Ramos (cell line): Measurements from ENCODE around the gene ZSCAN5A.
"Not testable (repeated sequence)": the region's sequence is repeated elsewhere in the genome, so short reads cannot be mapped to it uniquely, and the experiment has no call there.

Source experiments
- in situ Hi-C: fragments of 300-500 bp; cut with MboI; formaldehyde crosslinking; loops from one replicate; pipeline ENCODE4 v1.14.3; 2022; ENCODE audit warnings: low sequenced_read_pairs; ENCODE audit not compliant: unreplicated experiment

Gene ZSCAN5A

GRCh38 chr19:56284746-56285145 lies 29.9 kb downstream of the ZSCAN5A start:
- in situ Hi-C loops = no loop called here

DNA sequence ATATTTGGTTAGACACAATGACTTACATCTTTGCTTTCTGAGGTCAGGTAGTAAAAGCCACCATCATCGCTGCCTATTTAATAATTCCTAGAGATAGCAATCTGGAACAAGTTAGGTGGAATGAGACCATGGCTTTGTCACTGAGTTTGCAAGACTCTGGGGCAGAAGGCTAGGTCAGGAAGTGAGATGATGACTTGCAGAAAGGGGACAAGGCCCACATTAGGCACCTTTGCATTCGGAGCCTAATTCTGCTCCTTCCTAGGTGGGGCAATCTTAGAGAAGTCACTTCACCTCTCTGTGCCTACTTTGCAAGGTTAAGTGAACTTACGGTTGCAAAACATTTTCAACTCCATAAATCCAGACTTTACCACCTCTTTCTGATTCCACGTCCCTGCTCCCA lies 31.8 kb downstream of the ZSCAN5A start:
- in situ Hi-C loops = no loop called here

DNA sequence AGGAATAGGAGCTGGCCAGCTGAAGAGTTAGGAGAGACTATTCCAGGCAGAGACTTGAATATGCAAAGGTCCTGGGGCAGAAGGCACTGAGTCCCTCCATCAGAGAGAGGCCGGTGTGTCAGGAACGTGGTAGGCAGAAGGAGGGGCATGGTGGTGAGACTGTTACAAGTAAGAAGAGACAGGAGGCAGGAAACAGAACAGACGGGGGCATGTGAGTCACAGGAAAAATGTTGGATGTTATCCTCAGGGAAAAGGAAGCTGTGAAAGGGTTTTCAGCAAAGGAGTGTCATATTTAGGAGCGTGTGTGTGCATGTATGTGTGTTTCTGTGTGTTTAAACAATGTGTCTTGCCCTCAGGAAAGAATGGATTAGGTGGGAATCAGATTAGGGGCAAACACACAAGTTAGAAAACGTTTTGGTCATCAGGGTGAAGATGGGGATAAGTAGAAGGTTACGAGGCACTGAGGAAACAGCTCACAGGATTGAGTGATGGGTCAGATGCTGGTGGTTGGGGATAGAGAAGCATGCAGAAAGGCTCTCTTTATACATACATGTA lies 41.0 kb downstream of the ZSCAN5A start:
- in situ Hi-C loops = no loop called here

DNA sequence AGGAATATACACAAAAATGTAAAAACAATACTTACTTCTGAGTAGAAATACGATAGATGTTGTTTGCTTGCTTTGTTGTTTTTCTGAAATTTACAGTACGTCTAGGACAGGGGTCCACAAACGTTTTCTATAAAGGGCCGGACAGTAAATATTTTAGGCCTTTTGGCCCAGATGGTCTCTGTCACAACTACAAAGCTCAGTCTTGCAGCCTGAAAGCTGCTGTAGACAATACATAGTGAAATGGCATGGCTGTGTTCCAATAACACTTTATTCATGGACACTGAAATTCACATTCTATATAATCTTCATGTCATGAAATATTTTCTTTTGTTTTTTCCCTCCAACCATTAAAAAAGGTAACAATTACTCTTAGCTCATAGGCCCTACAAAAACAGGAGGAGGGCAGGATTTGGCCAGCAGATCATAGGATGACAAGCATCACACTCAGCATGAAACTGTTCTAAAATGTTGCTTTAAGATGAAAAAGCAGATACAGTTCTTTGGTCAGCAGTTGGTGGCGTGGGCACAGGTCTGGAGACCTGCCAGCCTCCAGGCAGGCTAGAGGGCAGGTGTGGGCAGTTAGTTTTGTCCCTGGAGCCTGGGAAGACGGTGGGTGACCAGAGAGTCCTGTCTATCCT lies 42.4 kb downstream of the ZSCAN5A start, which contains the start of gene EDDM13:
Gene EDDM13, plus strand, starts transcription at position 588 of the 638 bp plus-strand sequence. CDS start 87 bp downstream, outside the sequence.
- in situ Hi-C loops = no loop called here

- in situ Hi-C loops = no loop called here
Measured at GRCh38 chr19:56271151-56271550, 43.5 kb downstream of the ZSCAN5A start.

- in situ Hi-C loops = no loop called here
Measured at GRCh38 chr19:56270676-56271075, 44.0 kb downstream of the ZSCAN5A start.

GRCh38 chr19:56269348-56269747 lies 45.3 kb downstream of the ZSCAN5A start:
- in situ Hi-C loops = no loop called here

DNA sequence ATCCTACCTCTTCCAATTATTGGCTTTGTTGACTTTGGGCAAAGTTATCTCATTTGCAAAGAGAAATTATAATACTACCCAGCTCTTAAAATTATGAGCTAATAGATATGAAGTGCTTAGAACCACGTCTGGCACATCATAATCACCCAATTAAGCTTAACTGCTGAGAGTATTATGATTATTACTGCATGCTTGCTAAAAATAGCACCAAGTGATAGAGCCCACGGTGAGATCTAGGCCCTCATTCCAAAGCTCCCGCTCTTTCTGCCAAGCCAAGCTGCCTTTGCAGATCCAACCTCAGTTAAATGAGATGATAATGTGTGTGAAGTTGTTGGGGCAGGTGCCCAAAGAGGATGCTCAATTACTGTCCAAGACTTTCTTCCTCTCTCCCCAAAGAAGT lies 48.6 kb downstream of the ZSCAN5A start:
- in situ Hi-C loops = no loop called here

GRCh38 chr19:56263319-56263718 lies 51.3 kb downstream of the ZSCAN5A start:
- in situ Hi-C loops = no loop called here

DNA sequence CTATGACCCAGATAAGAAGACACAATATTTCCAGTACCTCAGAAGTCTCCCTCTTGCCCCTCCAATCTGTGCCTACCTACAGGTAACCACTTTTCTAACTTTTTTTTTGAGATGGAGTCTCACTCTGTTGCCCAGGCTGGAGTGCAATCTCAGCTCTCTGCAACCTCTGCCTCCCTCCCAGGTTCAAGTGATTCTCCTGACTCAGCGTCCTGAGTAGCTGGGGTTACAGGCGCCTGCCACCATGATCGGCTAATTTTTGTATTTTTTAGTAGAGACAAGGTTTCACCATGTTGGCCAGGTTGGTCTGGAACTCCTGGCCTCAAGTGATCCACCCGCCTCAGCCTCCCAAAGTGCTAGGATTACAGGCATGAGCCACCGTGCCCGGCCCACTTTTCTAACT lies 52.7 kb downstream of the ZSCAN5A start:
- in situ Hi-C loops = not testable (repeated sequence)

- in situ Hi-C loops = no loop called here
Measured at GRCh38 chr19:56261145-56261544, 53.5 kb downstream of the ZSCAN5A start.

- in situ Hi-C loops = no loop called here
Measured at GRCh38 chr19:56258272-56258671, 56.4 kb downstream of the ZSCAN5A start.

GRCh38 chr19:56253737-56254136 lies 60.9 kb downstream of the ZSCAN5A start:
- in situ Hi-C loops = no loop called here

DNA sequence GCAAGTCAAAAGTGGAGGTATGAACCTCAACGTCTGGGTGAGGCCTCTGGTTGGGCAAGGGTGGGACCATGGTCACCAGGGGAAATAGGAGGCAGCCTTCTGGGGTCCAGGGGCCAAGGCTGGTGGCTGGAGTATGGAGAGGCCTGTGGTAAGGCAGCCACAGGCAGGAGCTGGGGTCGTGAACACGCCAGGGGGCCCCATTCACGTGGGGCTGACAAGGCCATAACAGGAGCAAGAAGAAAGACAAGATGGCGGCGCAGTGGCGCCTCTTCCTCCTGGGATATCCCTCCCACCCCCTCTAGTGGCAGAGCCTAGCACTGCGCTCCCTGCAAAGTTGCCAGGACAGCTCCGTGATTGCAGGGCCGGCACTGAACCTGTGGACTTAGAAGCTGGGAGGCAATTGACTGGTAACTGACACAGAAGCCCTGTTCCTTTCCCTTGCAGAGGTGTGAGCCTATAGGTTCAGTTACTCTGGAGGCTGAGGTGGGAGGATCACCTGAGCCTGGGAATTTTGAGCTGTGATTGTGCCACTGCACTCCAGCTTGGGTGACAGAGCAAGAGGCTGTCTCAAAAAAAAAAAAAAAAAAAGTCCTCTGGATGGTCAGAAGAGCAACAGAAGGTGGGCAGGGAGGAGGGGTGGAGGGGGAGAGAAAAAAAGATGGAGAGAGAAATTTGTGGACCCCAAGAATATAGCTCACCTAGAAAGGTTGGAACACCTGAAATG lies 61.8 kb downstream of the ZSCAN5A start:
- in situ Hi-C loops = no loop called here

DNA sequence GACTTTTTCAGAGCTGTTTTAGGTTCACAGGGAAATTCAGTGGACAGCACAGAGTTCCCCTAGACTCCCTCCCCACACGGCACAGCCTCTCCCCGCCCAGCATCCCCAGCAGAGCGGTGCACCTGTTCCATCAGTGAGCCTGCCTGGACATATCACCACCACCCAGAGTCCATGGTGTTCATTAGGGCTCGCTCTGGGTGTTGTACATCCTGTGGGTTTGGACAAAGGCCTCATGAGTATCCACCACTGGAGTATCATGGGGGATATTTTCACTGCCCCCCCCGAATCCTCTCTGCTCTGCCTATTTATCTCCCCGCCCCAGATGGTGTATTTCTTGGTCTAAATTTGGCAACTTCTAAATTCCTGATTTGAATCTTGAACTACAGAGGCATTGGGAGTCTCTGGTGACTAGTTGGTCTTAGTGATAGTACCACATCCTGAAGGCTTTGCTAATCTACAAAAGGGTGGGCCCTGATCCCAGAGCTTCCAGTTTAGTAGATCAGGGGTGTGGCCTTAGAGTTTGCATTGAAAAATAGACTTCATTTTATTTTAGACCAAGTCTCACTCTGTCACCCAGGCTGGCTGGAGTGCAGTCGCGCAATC lies 65.8 kb downstream of the ZSCAN5A start:
- in situ Hi-C loops = not testable (repeated sequence)

DNA sequence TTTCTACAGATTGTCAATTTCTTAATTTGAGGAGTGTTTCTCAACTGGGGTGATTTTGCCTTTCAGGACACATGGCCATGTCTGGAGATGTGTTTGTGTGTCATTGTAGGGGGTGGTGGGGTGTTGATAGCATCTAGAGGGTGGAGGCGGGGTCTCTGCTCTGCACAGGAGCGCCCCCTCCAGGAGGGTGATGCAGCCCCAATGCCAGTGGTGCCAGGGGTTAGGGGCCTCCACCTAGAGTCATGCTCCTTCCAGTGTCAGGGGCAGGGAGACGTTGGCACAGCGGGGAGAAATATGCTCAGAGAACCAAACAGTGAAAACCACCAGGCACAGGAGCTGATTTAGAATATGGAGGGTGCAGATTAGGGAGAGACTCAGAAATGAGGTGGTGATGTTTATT lies 68.9 kb downstream of the ZSCAN5A start:
- in situ Hi-C loops = not testable (repeated sequence)

- in situ Hi-C loops = no loop called here
Measured at GRCh38 chr19:56245121-56245740, 69.4 kb downstream of the ZSCAN5A start.

GRCh38 chr19:56223481-56223880 lies 91.2 kb downstream of the ZSCAN5A start:
- in situ Hi-C loops = no loop called here

GRCh38 chr19:56222901-56223300 lies 91.7 kb downstream of the ZSCAN5A start:
- in situ Hi-C loops = no loop called here

DNA sequence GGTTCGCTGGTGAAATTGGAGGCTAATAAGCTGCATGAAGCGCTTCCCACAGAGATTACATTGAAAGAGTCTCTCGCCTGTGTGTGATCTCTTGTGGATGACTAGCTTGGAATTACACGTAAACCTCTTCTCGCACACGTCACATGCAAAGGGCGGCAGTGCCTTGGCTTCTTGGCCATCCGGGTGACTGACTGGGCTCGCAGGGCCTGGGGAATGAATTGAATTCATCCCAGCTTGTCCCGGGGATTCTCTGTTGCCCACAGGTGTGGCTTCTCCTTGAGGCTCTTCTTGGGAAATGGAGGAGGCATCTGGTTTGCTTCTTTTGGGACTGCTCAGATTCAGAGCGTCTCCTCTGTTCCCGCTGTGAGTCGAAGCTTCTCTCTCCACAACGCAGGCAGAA lies 92.8 kb downstream of the ZSCAN5A start:
- in situ Hi-C loops = no loop called here

DNA sequence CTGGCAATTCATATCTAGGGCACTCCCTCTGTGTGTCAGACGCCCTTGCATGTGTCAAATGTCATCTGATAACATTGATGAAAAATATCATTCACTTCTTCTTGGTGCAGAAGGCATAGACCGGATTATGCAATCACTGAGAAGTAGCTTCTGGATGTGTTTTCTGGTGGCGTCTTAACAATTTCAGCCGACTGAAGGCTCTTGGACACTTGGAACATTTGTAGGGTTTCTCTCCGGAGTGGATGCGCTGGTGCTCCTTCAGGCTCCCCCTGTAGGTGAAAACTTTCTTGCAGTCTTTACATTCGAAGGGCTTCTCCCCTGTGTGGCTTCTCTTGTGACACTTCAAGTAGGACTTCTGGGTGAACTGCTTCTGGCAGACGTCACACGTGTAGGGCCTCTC lies 93.2 kb downstream of the ZSCAN5A start:
- in situ Hi-C loops = not testable (repeated sequence)
